Nephron (organoid): Measurements from ENCODE around the gene FAM187B.
"Not testable (repeated sequence)": the region's sequence is repeated elsewhere in the genome, so short reads cannot be mapped to it uniquely, and the experiment has no call there.

Experiments used
- H3K27ac Mint-ChIP-seq, 3 experiments: 2 replicates each; pipeline ENCODE4 v1.8.0; 2020; ENCODE audit warnings: mixed read lengths in 3 of 3, mild to moderate bottlenecking in 2 of 3, moderate library complexity in 1 of 3
- H3K27me3 Mint-ChIP-seq: 2 replicates; pipeline ENCODE4 v1.8.0; 2021; ENCODE audit warnings: low read depth, mild to moderate bottlenecking, moderate library complexity, mixed read lengths
- H3K36me3 Mint-ChIP-seq: 2 replicates; pipeline ENCODE4 v1.8.0; 2020; ENCODE audit warnings: low read depth, mixed read lengths
- H3K4me1 Mint-ChIP-seq: 2 replicates; pipeline ENCODE4 v1.8.0; 2020; ENCODE audit warnings: mixed read lengths
- H3K4me3 Mint-ChIP-seq, 3 experiments: 2 replicates each; pipeline ENCODE4 v1.8.0; 2020; ENCODE audit warnings: mild to moderate bottlenecking in 3 of 3, mixed read lengths in 3 of 3, moderate library complexity in 2 of 3
- H3K9me3 Mint-ChIP-seq: 2 replicates; pipeline ENCODE4 v1.8.0; 2020; ENCODE audit warnings: mixed read lengths
- TF ChIP-seq, protein P1 (sequence below), 3 experiments: fragments of 200-600 bp; sonication (generic); IDR thresholded peaks; one replicate each; pipeline ENCODE4 v1.5.0; 2021; ENCODE audit warnings: antibody characterized with exemption in 3 of 3; ENCODE audit not compliant: unreplicated experiment in 3 of 3

Gene FAM187B

GRCh38 chr19:35204799-35205732 is 23.5 kb downstream of the FAM187B start:
- TF ChIP-seq, protein P1, sequence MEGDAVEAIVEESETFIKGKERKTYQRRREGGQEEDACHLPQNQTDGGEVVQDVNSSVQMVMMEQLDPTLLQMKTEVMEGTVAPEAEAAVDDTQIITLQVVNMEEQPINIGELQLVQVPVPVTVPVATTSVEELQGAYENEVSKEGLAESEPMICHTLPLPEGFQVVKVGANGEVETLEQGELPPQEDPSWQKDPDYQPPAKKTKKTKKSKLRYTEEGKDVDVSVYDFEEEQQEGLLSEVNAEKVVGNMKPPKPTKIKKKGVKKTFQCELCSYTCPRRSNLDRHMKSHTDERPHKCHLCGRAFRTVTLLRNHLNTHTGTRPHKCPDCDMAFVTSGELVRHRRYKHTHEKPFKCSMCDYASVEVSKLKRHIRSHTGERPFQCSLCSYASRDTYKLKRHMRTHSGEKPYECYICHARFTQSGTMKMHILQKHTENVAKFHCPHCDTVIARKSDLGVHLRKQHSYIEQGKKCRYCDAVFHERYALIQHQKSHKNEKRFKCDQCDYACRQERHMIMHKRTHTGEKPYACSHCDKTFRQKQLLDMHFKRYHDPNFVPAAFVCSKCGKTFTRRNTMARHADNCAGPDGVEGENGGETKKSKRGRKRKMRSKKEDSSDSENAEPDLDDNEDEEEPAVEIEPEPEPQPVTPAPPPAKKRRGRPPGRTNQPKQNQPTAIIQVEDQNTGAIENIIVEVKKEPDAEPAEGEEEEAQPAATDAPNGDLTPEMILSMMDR (IDR thresholded peaks at IDR 0.05; ENCODE audit: unreplicated experiment in 3 of 3): no peak
- Mint-ChIP-seq H3K36me3 (no peaks in the 10 kb centered on the region), H3K4me1 (no peaks in the 10 kb centered on the region), H3K4me3 (no peak overlapping the region), H3K9me3 (no peaks in the 10 kb centered on the region), H3K27ac (no peak overlapping the region), H3K27me3 (peaks cover 10% of the 10 kb centered on the region)

- TF ChIP-seq, protein P1 (IDR thresholded peaks at IDR 0.05; ENCODE audit: unreplicated experiment in 3 of 3): no peak
- H3K9me3 Mint-ChIP-seq: no peaks in the 10 kb centered on the region
- H3K27ac Mint-ChIP-seq: no peak overlapping the region
- H3K36me3 Mint-ChIP-seq: no peaks in the 10 kb centered on the region
- peaks cover 10% of the 10 kb centered on the region for H3K27me3 Mint-ChIP-seq
- H3K4me3 Mint-ChIP-seq: no peak overlapping the region
- no peaks in the 10 kb centered on the region for H3K4me1 Mint-ChIP-seq
Measured at GRCh38 chr19:35202722-35203688, 25.5 kb downstream of the FAM187B start.

GRCh38 chr19:35199481-35199880 is 29.1 kb downstream of the FAM187B start:
- Mint-ChIP-seq H3K36me3 (no peaks in the 10 kb centered on the region), H3K4me1 (no peaks in the 10 kb centered on the region), H3K4me3 (no peak overlapping the region), H3K9me3 (no peaks in the 10 kb centered on the region), H3K27ac (no peak overlapping the region), H3K27me3 (peaks cover 9% of the 10 kb centered on the region)
- TF ChIP-seq, protein P1 (IDR thresholded peaks at IDR 0.05; ENCODE audit: unreplicated experiment in 3 of 3): no peak

DNA sequence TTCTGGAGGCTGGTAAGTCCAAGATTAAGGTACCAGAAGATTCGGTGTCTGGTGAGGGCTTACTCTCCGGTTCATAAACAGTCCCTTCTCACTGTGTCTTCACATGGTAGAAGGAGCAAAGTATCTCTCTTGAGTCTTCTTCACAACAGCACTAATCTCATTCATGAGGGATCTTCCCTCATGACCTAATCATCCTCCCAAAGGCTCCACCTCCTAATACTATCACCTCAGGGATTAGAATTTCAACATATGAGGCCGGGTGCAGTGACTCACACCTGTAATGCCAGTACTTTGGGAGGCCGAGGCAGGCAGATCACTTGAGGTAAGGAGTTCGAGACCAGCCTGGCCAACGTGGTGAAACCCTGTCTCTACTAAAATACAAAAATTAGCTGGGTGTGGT is 31.7 kb downstream of the FAM187B start:
- H3K4me3 Mint-ChIP-seq, H3K9me3 Mint-ChIP-seq, H3K4me1 Mint-ChIP-seq, H3K27ac Mint-ChIP-seq, H3K36me3 Mint-ChIP-seq: not testable (repeated sequence)
- H3K27me3 Mint-ChIP-seq: peaks cover 11% of the 10 kb centered on the region

DNA sequence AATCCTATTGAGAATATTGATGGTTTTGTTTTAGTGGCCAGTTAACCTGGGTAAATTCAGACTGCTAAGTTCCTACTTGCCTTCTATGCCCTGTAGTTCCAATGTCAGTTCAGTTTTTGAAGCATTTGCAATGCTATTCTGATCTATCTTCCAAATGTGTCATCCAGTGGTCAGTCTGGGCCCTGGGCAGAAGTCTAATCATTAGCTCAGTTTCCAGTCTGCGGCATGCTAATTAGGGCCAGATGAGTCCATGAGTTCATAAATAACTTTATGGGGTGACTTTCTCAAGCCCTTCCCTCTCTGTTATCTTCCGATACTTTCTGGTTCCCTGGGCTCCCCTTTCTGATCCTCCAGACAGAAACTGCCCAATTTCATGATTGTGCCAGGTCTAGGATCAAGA is 32.7 kb downstream of the FAM187B start:
- TF ChIP-seq, protein P1 (IDR thresholded peaks at IDR 0.05; ENCODE audit: unreplicated experiment in 3 of 3): no peak
- Mint-ChIP-seq H3K36me3 (no peaks in the 10 kb centered on the region), H3K27me3 (peaks cover 8% of the 10 kb centered on the region), H3K9me3 (peaks cover 11% of the 10 kb centered on the region), H3K4me1 (no peaks in the 10 kb centered on the region), H3K4me3 (no peak overlapping the region), H3K27ac (peak overlapping the region in 1 of 3 experiments; percentile 33)
